GM19328 (cell line): ENCODE measurements around the gene KLHDC10.
"Not testable (repeated sequence)": the region's sequence is repeated elsewhere in the genome, so short reads cannot be mapped to it uniquely, and the experiment has no call there.

ENCODE experiments used
- ATAC-seq: cut with Tn5 transposase; IDR thresholded peaks from one replicate; pipeline ENCODE4 v1.9.1; 2021; ENCODE audit warnings: mild to moderate bottlenecking, moderate library complexity; ENCODE audit not compliant: unreplicated experiment

The KLHDC10 gene, protein sequence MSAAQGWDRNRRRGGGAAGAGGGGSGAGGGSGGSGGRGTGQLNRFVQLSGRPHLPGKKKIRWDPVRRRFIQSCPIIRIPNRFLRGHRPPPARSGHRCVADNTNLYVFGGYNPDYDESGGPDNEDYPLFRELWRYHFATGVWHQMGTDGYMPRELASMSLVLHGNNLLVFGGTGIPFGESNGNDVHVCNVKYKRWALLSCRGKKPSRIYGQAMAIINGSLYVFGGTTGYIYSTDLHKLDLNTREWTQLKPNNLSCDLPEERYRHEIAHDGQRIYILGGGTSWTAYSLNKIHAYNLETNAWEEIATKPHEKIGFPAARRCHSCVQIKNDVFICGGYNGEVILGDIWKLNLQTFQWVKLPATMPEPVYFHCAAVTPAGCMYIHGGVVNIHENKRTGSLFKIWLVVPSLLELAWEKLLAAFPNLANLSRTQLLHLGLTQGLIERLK

DNA sequence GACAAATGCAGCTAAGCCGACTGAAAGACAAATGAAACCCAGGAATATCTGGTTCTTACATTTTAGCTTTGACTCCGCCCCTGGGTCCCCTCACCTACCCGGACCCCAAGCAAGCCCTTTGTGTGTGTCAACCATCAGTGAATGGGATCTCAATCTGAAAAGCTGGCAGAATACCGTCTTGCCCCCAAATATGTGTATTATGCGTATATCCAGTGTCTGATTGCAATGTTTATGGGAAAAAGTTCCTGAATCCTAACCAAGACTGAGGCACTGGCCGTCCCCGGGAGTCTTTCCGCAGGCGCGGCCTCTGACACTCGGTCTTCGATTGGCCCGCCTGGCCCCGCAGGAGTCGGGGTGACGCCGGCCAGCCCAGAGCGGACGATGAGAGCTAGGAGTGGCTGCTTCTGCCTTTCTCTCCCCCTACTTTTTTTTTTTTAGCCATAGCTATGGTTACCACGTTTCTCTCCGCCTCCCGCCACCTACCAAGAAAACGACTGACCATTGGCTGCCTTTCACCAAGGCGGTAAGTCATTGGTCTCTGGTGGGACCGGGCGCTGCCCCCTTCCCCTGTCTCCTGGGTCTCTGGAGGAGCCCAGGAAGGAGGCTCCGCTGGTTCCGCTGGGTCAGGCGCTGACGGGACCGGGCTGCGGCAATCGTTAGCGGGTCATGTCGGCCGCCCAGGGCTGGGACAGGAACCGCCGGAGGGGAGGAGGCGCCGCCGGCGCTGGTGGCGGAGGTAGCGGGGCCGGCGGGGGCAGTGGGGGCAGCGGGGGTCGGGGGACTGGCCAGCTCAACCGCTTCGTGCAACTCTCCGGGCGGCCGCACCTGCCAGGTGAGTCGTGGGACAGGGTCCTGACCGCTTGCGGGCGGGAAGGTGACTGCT lies at the start of gene KLHDC10:
KLHDC10 (plus strand) TSS at position 557 of the 883 bp plus-strand sequence; CDS start at position 667, 110 bp downstream.
- ATAC-seq: peak; percentile 94

DNA sequence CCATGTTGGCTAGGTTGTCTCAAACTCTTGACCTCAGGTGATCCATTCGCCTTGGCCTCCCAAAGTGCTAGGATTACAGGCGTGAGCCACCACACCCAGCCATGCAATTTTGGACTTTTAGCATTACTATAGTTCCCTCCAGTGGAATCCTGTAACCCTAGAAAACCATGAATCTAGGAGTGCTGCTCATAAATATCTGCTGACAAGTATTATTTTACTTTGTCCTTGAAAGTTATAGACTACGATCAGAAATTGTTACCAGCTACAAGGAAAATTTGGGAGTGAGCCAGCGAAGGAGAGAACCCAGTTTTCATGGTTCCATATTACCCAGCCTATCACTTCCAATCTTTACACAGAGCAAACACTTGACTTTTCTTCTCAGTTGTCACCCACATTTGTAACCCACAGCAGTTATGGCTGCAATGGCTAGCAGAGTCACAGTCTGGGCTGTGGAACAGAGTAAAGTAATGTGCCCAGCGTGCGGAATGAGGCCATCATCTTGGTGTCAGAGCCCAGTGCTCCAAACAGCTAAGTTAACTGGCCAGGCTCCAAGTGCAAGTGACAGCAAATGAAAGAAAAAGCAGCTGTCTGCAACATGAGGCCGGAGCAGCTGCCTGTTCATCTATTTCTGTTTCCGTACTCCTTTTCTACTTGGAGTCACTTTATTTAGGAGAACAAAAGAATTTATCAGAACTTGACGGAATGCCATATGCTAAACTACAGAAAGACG lies 49.1 kb upstream of the KLHDC10 start:
- no peak for ATAC-seq

DNA sequence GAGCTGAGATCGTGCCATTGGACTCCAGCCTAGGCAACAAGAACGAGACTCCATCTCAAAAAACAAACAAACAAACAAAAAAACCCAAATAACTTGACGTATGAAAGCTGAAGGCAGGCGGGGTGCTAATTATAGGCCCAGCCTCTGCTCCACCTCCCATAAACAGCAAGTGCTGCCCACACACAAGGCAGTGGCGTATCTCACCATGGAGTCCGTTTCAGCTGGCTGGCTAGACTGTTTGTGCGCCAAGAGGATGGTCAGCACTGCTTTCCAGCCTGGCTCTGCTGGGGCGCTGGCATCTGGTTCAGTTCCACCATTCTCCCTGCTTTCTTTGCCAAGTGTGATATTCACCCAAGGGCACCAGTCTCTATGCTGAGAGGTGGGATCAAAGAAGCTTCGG lies 48.2 kb upstream of the KLHDC10 start:
- ATAC-seq: no peak

DNA sequence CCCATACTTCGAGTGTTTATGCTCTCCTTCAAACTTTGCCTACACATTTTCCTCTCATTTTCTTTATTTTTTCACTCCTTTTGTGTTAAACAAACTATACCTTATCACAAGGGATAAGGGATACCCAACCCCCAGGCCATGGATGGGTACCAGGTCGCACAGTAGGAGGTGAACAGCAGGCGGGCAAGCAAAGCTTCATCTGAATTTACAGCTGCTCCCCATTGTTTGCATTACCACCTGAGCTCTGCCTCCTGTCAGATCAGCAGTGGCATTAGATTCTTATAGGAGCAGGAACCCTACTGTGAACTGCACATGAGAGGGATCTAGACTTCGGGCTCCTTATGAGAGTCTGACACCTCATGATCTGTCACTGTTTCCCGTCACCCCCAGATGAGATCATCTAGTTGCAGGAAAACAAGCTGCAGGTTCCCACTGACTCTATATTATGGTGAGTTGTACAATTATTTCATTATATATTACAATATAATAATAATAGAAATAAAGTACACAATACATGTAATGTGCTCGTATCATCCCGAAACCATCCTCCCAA lies 47.6 kb upstream of the KLHDC10 start:
- no peak for ATAC-seq

DNA sequence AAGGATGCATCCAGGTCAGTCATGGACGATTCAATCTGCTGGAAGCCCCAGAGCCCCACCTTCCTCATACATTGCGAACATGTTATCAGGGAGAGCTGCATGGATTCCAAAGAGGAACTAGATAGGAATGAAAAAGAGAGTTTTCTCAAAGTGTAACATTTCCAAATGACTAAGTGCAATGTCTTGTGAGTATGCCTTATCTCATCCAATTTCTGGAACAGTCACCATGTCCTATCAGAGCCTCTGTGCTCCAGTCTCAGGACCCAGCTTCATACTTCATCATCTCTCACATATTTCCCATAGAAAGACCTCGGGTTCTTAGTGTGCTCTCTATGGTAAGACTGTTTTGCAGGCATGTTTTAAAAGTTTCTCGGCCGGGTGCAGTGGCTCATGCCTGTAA lies 45.9 kb upstream of the KLHDC10 start:
- no peak for ATAC-seq

DNA sequence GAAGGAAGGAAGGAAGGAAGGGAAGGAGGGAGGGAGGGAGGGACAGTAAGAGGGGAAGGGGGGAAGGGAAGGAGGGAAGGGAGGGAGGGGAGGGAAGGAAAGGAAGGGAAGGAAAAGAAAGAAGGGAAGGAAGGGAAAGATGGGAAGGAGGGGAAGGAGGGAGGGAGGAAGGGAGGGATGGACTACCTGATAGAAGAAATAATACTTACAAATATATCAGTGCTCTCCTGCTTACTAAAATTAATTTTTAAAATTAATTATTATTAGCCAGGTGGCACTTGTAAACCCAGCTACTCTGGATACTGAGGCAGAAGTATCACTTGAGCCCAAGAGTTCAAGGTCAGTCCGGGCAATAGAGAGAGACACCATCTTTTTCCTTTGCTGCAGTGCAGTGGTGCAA lies 37.6 kb upstream of the KLHDC10 start:
- ATAC-seq: no peak

DNA sequence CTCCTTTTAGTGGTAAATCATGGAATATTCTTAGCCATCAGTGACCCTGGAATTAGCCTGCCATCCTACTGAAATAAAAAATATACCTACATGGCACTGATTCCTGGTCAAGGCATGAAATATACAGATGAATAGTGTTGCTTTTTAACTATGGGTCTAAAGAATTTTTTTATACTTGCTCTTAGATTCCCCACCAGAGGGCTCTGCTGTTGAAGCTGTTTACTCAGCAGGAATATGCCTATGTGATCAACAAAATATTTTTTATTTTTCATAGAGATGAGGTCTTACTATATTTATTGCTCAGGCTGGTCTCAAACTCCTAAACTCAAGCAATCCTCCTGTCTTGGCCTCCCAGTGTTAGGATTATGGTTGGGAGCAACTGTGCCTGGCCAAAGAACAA lies 32.6 kb upstream of the KLHDC10 start:
- ATAC-seq: no peak

DNA sequence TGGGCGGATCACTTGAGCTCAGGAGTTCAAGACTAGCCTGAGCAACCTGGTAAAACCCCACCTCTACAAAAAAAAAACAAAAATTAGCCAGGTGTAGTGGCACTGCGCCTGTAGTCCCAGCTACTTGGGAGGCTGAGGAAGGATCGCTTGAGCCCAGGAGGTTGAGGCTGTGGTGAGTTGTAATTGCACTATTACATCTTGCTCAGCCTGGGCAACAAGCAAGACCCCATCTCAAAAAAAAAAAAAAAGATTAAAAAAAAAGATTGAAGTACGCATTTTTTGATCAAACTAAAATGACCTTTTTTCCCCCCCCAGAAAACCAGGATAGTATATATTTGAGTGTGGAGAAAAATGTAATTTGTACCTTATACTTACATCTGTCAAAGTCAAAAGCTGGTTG lies 29.8 kb upstream of the KLHDC10 start:
- no peak for ATAC-seq

DNA sequence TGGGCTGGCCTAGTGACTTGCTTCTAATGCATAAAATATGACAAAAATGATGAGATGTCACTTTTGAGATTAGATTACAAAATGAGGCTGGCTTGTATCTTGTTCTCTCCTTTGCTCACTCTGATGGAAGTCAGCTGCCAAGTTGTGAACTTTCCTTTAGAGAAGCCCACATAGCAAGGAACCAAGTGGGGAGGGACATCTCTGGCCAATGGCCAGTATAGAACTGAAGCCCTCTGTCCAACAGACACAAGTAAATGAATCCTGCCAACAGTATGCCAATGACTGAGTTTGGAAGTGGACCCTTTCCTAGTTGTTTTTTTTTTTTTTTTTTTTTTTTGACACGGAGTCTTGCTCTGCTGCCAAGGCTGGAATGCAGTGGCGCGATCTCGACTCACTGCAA lies 22.5 kb upstream of the KLHDC10 start:
- ATAC-seq: no peak

DNA sequence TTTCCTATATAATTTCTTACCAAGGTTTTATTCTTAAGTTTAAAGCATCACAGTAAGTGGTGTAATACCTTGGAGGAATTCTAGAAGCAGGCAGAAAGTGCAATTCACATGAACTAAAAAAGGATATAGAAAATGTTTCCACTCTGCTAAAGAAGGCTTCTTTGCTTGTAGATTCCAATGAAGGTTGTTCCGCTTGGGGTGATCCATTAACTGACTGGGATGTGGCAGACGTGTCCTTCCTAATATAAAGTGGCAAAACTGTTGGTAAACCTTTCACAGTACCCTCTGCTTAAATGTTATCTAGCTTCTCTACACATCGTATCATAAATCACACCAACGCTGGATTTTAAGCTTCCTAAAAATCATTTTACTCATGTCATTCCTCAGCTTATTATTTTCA lies 21.4 kb upstream of the KLHDC10 start:
- ATAC-seq: no peak

DNA sequence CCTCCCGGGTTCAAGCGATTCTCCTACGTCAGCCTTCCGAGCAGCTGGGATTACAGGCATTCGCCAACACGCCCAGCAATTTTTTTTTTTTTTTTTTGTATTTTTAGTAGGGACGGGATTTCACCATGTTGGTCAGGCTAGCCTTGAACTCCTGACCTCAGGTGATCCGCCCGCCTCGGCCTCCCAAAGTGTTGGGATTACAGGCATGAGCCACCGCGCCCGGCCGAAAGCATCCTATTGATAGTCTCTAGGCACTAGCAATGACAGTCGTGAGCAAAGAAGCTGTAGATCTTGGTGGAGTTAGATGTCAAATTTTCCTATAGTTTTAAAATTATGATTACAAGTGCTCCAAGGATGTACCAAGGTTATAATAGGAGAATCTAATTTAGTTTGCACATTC lies 18.1 kb upstream of the KLHDC10 start:
- not testable (repeated sequence) for ATAC-seq

DNA sequence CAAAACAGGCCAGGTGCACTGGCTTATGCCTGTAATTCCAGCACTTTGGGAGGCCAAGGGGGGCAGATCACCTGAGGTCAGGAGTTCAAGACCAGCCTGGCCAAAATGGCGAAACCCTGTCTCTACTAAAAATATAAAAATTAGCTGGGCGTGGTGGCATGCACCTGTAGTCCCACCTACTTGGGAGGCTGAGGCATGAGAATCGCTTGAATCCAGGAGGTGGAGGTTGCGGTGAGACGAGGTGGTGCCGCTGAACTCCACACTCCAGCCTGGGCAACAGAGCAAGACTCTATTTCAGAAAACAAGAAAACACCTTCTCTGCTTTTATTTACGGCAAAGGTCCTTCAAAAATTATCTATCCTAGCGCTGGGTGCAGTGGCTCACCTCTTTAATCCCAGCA lies 15.1 kb upstream of the KLHDC10 start:
- ATAC-seq: not testable (repeated sequence)

DNA sequence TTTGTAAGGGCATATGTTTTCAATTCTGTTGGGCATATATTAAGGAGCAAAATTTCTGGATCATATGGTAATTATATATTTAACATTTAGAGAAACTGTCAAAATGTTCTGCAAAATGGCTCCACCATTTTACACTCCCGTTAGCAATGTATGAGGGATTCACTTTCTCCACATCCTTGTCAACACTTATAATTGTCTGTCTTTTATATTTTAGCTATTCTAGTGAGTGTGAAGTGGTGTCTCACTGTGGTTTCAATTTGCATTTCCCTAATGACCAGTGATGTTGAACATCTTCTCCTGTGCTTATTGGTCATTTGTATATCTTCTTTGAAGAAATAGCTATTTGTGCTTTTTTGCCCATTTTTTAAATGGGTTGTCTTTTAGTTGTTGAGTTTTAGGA lies 8.1 kb upstream of the KLHDC10 start:
- no peak for ATAC-seq

DNA sequence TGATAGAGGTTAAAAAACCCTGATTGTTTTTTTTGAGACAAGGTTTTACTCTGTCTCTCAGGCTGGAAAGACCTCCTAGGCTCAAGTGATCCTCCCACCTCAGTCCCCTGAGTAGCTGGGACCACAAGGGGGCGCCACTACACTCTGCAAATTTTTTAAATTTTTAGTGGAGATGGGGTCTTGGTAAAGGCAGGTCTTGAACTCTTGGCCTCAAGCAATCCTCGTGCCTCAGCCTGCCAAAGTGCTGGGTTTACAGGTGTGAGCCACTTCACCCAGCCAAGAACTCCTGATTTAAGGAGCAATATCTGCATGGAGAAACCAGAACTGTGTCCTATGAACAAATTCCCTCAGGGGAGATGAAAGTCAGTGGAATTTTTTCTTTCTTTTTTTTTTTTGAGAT lies 7.3 kb upstream of the KLHDC10 start:
- ATAC-seq: no peak

DNA sequence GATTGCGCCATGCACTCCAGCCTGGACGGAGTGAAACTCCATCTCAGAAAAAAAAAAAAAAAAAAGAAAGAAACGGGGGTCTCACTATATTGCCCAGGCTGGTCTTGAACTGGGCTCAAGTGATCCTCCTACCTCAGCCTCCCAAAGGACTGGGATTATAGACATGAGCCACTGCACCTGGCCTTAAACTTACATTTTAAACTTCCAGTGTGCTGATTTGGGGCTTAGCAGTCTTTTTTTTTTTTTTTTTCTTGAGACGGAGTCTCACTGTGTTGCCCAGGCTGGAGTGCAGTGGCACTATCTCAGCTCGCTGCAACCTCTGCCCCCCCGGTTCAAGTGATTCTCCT lies 5.8 kb upstream of the KLHDC10 start:
- ATAC-seq: not testable (repeated sequence)

DNA sequence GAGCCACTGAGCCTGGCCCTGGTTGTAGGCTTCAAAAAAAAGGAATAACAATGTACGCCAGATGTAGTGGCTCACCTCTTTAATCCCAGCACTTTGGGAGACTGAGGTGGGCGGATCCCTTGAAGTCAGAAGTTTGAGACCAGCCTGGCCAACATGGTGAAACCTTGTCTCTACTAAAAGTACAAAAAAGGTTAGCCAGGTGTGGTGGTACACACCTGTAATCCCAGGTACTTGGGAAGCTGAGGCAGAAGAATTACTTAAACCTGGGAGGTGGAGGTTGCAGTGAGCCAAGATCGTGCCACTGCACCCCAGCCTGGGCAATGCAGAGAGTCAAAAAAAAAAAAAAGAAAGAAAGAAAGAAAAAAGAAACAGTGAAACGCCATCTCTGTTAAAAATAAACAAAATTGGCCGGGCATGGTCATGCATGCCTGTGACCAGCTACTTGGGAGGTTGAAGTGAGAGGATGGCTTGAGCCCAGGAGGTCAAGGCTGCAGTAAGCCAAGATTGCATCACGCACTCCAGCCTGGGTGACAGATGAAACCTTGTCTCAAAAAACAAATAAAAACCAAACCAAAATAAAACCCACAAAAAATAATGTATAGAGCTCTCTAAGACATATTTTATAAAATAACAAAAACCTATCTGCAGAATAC lies 4.7 kb upstream of the KLHDC10 start:
- no peak for ATAC-seq

DNA sequence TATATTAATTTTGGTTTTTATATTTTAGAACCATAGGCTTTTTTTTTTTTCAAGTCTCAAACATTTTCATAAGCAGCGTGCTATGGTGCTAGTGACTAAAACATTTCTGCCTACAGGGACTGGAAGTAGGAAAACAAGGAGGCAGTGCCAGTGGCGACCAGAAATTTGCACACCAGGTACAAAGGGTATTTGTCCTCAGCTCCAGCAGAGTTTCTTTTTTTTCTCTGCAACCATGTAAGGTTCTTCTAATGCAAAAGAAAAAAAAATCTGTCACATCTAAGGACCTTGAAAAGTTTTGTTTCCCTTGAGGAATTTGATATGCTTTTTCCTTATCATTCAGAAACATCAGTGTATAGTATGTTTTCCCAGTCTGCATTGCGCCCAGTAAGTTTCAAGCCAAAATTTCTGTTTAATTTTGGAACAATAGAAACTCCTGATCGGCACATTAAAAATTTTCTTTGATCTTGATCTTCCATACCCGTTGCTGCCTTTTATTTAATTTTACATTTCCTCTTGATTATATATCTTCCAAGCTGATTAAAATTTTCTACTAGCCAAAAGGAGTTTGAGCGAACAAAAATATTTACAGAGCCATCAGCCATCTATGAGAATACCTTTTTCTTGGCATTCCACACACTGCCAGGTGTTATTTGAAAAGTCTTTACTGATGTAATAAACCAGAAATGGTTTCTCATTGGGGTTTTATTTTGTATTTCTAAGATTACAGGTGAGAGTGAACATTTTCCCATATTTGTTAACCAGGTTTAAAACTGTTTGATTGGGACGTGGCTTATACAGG lies 956 bp upstream of the KLHDC10 start:
- no peak for ATAC-seq

DNA sequence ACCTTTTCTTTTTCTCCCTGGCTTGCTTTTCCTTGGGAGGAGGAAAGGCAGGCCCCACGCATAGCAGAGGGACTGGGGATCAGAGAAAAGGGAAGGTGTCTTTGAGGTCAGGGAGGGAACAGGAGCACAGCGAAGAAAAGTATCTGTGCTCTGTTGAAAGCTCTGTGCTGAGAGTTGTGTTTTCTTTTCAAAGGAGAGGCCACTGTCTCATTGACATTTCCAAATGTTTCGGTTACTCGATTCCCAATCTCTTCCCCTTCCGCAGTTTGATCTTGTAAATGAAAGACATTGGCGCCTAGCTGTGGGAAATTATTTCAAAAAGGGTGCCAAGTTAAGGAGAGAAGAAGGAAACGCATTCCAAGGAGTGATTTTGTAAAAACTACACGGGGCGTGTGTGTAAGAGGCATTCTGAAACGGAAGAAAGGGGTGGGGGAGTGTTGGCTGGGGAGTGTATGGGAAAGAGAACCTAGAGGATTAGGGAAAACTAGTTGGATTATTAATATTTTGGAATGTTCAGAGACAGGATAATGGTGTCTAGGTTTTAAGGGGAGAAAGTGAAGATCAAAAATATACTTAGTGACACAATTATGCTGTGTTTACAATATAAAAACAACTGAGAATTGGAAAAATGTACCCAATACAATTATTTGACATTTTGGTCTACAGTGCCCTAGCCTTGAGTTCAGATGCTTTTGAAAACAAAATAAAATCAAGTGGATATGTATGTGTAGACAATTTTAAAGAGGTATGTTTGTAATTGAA lies 708 bp downstream of the KLHDC10 start:
- no peak for ATAC-seq
